Measurements from ENCODE around the gene RPTN.
"Not testable (repeated sequence)": the region's sequence is repeated elsewhere in the genome, so short reads cannot be mapped to it uniquely, and the experiment has no call there.

RPTN gene

DNA sequence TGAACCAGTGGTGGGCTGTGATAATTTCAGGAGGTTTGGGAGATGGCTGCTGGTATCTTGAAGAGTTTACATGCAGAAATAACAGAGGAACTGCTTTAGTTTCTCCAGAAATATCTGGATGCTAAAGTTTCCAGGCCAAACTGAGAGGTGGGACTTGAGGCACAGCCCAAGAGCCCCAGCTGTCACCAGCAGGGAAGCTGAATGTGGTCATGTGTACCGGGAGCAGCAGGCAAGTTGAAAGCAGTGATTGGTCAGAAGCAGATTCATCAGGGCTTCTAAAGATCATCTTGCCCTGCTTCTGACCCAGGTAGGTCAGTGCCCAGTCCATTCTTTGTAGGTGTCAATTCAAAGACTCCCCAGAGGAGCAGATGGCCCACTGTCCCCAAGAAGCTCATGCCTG is 7.9 kb upstream of the RPTN start:
- no peak for DNase-seq (ENCODE audit: extremely low read depth in 1 of 2, low read depth in 1 of 2)

- no peak for DNase-seq (ENCODE audit: extremely low read depth in 1 of 2, low read depth in 1 of 2)
Observed at GRCh38 chr1:152165286-152166077, 6.5 kb upstream of the RPTN start.

GRCh38 chr1:152164517-152165136 is 5.6 kb upstream of the RPTN start:
- no peak for DNase-seq (ENCODE audit: extremely low read depth in 1 of 2, low read depth in 1 of 2)

DNA sequence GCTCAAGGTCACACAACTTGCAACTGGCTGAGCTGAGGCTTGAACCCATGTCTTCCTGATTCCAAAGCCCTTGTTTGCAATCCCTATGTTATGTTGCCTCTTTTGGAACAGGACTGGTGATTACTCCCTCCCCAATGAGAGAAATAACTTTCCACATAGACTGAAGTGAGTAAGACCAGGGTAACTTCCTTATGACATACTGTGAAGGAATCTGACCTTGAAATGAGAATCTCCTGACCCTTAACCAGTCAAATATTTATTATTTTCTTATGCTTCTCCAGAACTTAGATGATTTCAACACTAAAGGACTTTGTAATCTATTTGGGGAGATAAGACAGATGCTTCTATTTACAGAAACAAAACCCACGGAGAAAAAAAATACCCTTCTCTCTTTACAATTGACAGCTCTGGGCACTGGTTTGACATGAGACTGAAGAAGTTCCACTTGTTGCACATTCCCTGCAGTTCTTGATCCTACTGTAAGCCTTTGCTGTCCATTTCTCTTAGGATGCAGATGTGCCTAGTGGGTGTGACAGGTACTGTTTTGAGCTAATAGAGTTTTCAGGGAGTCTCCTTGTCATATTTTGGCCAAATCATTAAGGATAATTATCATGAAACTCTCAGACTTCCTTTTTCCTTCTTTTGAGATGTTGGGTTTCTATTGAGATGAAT is 3.9 kb upstream of the RPTN start:
- no peak for DNase-seq (ENCODE audit: extremely low read depth in 1 of 2, low read depth in 1 of 2)

DNA sequence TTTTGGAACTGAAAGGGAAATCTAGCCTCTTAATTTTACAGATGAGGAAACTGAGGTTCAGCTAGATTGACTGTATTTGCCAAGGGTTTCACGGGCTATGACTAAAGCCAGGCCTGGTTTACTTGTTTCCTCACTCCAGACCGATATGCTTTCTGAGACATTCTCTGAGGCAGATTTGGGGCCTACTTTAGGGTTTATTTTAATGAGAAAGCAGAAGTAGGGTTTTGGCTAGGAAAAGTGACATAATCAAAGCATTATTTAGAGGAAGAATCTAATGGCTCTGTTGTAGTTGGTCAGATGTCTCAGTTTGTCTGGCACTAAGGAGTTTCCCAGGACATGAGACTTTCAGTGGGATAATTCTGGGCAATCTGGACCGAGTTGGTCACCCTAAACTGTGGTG is 1.5 kb upstream of the RPTN start:
- DNase-seq (ENCODE audit: extremely low read depth in 1 of 2, low read depth in 1 of 2), result no peak

DNA sequence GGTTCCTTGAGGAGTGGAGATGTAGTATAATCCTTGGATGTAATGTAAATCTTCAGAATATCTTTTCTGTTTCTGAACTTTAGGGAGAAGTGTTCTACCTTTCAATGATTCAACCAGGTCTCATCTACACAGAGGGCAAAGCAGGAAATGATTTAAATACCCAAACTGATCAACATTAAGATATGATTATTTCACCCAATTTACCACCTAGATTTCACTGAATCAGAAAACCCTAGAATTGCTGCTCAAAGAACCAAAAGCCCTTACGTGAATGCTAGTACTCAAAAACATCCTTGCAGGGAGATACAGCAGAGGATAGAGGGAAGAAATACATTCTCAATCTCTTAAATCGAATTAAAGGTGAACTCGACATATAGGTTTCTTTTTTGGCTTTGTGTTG is 5.0 kb downstream of the RPTN start:
- DNase-seq (ENCODE audit: extremely low read depth in 1 of 2, low read depth in 1 of 2), result no peak

DNA sequence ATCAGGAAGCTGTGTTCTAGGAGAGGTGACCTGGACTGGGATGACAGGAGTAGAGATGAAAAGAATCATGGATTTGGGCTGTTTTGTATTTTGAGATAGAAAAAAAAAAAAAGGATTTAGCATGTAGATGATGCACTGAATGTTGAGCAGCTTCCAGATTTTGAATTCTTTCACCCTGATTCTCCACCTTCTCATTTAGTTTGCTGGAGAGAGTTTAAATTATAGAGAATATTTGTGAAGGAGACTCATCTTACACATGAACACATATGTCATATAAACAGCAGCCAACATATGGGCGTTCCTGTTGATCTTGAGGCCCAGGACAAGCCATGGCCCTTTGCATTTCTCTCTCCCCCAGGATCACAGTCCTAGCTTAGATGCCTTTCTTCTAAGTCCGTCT is 7.4 kb downstream of the RPTN start:
- no peak for DNase-seq (ENCODE audit: extremely low read depth in 1 of 2, low read depth in 1 of 2)

- DNase-seq (ENCODE audit: extremely low read depth in 1 of 2, low read depth in 1 of 2), result no peak
Observed at GRCh38 chr1:152148981-152149380, 10.0 kb downstream of the RPTN start.

GRCh38 chr1:152148051-152148450 is 11.0 kb downstream of the RPTN start:
- DNase-seq (ENCODE audit: extremely low read depth in 1 of 2, low read depth in 1 of 2), result no peak

DNA sequence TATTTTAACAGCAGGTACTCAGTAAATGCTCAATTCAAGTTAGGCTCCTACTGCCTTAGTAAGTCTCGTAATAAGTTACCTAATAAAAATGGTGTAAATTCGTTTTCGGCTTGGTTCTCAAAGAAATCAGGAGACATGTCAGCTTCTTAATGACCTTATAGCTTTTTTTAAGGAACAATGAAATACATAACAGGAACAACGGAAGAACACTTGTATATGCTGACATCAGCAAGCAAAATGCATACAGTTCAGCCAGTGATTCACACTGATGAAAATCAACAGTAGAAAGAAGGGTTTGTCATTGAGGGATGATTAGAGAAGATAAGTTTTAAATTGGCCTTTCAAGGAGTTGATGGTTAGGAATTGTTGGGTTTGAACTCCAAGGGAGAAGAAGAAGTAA is 13.3 kb downstream of the RPTN start:
- no peak for DNase-seq (ENCODE audit: extremely low read depth in 1 of 2, low read depth in 1 of 2)

DNA sequence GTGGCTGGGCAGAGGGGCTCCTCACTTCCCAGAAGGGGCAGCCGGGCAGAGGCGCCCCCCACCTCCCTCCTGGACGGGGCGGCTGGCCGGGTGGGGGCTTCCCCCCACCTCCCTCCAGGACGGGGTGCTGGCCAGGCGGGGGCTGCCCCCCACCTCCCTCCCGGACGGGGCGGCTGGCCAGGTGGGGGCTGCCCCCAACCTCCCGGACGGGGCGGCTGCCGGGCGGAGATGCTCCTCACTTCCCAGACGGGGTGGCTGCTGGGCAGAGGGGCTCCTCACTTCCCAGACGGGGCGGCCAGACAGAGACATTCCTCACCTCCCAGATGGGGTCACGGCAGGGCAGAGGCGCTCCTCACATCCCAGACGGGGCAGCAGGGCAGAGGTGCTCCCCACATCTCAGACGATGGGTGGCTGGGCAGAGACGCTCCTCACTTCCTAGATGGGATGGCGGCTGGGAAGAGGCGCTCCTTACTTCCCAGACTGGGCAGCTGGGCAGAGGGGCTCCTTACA is 14.3 kb downstream of the RPTN start:
- not testable (repeated sequence) for DNase-seq (ENCODE audit: extremely low read depth in 1 of 2, low read depth in 1 of 2)

GRCh38 chr1:152143150-152143887 is 15.7 kb downstream of the RPTN start:
- no peak for DNase-seq (ENCODE audit: extremely low read depth in 1 of 2, low read depth in 1 of 2)

- DNase-seq (ENCODE audit: extremely low read depth in 1 of 2, low read depth in 1 of 2), result no peak
Observed at GRCh38 chr1:152141971-152142584, 16.9 kb downstream of the RPTN start.

- no peak for DNase-seq (ENCODE audit: extremely low read depth in 1 of 2, low read depth in 1 of 2)
Observed at GRCh38 chr1:152137215-152137614, 21.8 kb downstream of the RPTN start.

DNA sequence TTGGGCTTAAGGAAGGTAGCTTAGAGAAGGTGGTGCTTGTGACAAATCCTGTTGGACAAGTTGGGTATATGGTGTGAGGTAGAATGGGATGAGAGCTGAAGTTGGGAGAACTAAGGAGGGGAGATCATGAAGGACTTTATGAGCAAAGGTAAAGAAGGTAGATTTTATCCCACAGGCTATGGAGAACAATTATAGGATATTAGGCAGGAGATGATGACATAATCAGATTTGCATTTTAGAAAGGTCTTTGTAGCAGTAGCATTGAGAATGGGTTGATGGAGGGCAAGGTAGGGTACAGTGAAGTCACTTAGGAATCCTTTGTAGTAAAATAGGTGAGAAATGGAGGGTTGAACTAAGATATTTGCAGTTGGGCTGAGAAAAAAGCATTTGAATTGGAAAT is 28.8 kb downstream of the RPTN start:
- no peak for DNase-seq (ENCODE audit: extremely low read depth in 1 of 2, low read depth in 1 of 2)

DNA sequence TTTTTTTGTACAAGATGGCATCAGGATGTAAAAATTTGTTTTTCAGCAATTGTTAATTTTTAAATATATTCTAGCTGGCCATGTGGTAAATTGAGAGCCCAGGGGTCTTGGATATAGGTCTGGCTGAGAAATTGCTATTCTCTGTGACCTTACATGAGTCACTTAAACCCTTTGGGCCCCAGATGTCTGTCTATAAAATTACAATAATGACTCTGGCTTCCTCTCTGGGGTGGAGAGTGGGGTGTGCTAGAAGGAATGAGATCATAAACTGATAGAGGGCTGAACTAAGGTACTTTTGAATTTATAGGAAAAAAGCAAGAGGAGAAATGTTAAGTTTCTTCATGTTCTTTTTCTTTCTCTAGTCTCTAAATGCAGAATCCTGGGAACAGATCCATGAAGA is 31.4 kb downstream of the RPTN start:
- DNase-seq (ENCODE audit: extremely low read depth in 1 of 2, low read depth in 1 of 2), result no peak

DNA sequence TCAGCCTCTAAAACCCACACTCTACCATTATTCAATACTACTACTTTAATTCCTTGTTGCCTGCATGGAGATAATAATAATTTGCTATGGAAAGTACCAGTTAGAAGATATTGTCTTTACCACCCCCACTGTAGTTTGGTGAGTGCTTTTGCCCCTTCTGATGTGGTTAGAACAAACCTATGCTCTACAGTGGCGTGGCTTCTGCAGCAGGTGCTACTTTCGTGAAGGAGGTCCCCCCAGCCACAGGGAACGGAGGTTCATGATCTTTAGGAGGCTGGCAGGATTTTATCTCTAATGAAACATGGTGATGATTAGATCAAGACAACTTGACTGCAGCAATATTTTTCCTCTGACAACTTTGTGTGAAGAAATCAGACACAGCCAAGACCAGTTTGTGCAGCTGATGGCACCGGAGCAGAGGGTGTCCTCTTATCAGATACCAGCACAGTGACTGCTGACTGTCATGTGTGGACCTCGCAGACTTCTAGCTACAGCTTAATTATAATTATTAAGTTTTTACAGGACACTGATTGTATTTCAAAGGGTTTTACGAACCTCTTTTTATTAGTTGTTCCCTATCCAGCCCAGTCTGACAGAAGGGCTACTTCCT is 33.1 kb downstream of the RPTN start:
- no peak for DNase-seq (ENCODE audit: extremely low read depth in 1 of 2, low read depth in 1 of 2)

- no peak for DNase-seq (ENCODE audit: extremely low read depth in 1 of 2, low read depth in 1 of 2)
Observed at GRCh38 chr1:152118915-152119314, 40.1 kb downstream of the RPTN start.

DNA sequence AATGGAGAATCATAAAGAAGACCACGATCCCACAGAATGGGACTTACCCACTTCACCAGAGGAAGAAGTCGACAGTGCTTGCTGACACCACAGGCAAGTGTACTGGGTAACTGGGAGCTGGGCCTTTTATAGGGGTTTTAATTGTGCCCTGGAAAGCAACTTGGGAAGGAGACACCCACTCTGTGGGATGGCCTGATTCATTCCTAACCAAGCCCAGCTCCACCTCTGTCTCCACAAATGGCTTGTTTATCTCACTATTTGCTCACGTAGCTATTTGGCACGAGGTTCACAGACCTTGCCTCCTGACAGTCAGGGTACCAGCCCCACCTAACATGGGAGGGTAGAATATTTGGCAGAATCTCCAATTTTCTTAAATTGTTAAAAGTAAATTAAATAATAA is 43.7 kb downstream of the RPTN start, which contains the start of gene TCHH:
TSS of gene TCHH (minus strand) at position 101 of the 400 bp plus-strand sequence. CDS start 1,364 bp downstream, outside the sequence.
- DNase-seq (ENCODE audit: extremely low read depth in 1 of 2, low read depth in 1 of 2), result no peak

DNA sequence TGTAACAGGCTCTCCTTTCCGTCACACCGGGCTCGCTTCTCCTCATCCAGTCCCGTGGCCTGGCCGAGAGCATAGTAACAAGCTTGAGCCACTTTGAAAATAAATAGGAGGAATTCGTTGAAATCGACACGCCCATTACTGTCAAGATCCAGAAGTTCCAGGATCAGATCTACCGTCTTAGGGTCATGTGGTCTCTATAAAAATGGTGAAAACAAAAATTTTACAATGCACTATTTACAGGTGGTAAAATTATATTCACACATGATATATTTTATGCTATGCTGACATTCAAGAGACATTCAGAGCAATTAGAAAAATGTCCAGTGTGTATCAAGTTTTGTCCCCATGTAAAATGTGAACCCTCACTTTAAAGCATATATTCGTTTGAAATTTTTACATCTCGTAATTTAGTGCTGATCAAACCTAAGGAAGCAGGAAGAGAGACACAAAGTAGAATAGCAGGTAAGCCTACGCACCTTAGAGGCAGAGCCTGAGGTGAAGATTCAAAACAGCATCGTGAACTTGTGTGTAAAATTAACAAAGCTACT is 46.1 kb downstream of the RPTN start:
- no peak for DNase-seq (ENCODE audit: extremely low read depth in 1 of 2, low read depth in 1 of 2)
